NCI-H2196 (cell line): ENCODE results near the gene ANKS1B.
A peak's percentile ranks its signal among the peaks of the same experiment; 100 is the strongest.

Experiments used
- DNase-seq: peaks from one replicate; lab custom pipeline; 2025; ENCODE audit not compliant: unreplicated experiment; lab: John Stamatoyannopoulos, UW

ANKS1B gene

DNA sequence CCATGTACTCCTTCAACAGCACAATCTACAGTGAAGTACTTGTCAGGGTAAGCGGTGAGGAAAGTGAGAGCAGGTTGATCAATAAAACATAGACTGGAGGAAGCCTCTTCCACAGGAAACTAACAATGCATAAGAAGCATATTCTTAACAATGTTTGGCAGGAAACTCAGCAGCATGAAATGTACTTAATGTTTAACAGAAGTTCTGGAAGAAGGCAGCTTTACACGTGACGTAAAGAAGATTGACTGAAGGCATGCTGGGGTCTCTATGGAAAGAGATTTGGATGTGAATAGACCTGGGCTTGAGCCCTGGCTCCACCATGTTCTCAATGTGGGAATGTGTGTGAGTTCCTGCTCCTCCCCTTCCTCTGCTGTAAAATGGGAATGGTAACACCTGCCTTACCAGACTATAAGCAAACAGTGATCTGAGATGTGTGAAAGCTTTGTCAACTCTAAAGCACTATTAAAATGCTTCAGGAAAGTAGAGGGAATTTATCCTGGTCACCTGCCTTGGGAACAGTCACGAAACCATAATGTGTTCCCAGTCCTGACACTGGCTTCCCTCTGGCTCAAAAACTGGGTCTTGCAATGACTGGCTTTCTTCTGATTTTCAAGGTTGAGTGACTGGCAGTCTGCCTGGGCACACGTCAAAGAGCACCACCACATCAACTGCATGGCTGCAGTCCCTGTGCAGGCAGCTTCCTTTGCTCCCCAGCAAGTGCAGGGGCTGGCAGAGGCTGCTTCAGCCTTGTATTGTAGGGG, 955.0 kb downstream of the ANKS1B start:
- DNase-seq = no peak

DNA sequence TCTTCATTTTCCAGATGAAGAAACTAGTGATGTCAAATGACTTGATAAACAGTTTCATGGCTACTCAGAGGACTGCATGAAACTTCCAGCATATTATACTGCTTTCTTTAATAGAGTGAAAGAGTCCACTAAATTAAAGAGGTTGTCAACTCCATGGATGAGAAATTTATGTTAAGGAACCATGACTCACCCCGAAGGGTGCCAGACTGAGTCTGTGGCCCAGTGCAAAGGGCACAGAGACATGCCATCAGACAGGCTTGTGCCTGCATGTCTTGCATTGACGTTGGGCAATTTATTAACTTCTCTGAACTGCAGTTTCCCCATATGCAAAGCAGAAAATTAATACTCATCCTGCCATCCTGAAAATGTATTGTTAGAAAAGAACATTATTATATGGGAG, 957.3 kb downstream of the ANKS1B start:
- DNase-seq = no peak

GRCh38 chr12:99027055-99027393, 957.7 kb downstream of the ANKS1B start:
- DNase-seq = no peak

- DNase-seq = no peak
Observed at GRCh38 chr12:99026332-99027054, 958.2 kb downstream of the ANKS1B start.

DNA sequence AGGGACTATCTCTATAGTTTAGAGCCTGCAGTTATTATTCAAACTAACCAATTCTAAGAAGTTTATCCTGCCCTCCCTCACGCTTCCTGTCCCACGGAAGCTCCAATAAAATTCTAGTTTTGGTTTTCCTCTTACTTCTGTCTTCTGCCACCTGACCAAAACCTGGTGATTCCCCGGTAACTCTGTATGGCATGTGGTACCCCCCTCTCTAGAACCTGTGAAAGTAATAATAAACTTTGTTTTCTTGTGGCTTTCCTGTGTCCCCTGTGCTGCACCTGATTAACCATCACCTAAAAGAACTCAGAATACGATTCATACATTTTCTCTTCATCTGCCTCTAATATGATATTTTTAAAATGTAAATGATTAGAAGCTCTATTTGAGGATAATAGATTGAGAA, 959.9 kb downstream of the ANKS1B start:
- no peak for DNase-seq

DNA sequence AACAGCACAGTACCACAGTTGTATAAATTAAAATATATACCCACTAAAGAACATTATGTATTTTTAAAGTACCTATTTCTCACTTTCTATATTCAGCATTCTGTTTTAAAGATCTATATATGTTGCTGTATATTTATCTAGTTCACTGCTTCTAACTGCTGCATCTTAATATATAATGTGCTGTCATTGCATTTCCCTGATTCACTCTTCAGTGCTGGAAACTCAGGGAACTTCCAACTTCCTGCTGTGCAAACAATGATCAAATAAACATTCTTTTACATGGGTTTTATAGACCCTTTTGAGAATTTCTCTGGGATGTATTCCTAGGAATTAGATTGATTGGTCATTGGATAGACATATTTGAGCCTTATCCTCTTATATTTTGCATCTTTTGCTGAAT, 960.5 kb downstream of the ANKS1B start:
- no peak for DNase-seq

- DNase-seq = no peak
Observed at GRCh38 chr12:99020871-99021270, 963.9 kb downstream of the ANKS1B start.

GRCh38 chr12:99019798-99020197, 964.9 kb downstream of the ANKS1B start:
- DNase-seq = no peak

DNA sequence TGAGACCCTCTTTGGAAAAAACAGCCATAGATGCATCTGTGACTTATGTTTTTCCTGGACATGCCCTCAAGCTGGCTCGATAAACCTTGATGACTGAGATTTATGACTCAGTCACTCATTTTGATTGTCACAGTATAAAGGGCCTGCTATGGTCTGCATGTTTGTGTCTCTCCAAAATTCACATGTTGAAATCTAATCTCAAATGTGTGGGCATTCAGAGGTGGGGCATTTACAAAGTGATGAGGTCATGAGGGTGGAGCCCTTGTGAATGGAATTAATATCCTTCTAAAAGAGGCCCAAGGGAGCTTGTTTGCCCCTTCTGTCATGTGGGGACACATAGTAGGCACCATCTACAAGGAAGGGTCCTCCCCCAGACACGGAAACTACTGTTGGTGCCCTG, 966.8 kb downstream of the ANKS1B start:
- no peak for DNase-seq

GRCh38 chr12:99009654-99010296, 975.0 kb downstream of the ANKS1B start:
- no peak for DNase-seq

DNA sequence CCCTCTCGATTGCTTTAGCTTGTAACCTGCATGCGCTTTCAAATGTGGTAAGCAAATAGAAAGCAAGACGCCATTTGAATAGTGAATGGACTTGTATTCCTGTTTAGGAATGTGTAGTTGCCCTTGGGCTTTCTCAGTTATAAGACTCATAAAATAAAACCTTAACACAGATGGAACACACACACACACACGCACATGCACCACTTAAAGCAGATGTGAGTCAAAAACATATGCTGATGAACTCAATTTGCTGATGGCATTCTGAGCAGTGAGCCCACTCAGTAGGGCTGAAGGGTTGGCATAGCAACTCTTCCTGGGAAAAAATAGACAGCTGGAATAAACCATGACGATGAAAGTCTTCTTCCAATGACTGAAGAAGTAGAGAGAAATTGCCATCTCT, 979.1 kb downstream of the ANKS1B start:
- DNase-seq = no peak

- no peak for DNase-seq
Observed at GRCh38 chr12:99004799-99005466, 979.8 kb downstream of the ANKS1B start.

DNA sequence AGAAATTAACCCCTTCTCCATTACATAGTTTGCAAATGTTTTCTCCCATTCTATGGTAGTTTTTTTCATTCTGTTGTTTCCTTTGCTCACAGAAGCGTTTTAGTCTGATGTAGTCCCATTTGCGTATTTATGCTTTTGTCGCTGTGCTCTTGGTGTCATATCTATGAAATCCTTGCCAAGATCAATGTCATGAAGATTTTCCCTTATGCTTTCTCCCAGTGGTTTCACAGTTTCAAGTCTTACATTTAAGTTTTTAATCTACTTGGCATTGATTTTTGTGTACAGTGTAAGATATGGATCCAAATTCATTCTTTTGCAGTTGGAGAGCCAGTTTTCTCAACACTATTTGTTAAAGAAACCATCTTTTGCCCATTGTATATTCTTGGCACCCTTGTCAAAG, 982.0 kb downstream of the ANKS1B start:
- no peak for DNase-seq

GRCh38 chr12:99002156-99002555, 982.6 kb downstream of the ANKS1B start:
- no peak for DNase-seq

GRCh38 chr12:98999559-98999958, 985.2 kb downstream of the ANKS1B start:
- DNase-seq = no peak

GRCh38 chr12:98998697-98999299, 985.9 kb downstream of the ANKS1B start:
- peak; percentile 61 for DNase-seq

GRCh38 chr12:98997899-98998298, 986.8 kb downstream of the ANKS1B start:
- DNase-seq = no peak

DNA sequence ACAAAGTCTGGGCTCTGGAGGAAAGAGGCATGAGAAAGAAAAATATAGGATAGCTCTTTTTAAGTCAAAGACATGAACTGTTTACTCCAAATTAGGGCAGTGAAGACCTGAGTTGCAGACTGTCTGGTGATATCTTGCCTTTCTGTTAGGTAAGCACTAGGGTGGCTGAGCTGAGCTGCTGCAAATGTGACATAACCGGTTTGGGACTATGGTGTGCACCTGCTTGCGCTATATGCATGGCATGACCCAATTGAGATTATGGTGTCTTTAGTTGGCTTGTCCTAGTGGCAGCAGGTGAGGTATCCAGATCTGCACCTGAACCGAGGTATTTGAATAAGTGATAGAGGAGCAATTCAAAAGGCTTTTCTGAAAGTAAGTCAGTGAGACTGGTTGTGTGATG, 994.1 kb downstream of the ANKS1B start:
- DNase-seq = no peak

GRCh38 chr12:98985156-98985555, 999.6 kb downstream of the ANKS1B start:
- DNase-seq = no peak

DNA sequence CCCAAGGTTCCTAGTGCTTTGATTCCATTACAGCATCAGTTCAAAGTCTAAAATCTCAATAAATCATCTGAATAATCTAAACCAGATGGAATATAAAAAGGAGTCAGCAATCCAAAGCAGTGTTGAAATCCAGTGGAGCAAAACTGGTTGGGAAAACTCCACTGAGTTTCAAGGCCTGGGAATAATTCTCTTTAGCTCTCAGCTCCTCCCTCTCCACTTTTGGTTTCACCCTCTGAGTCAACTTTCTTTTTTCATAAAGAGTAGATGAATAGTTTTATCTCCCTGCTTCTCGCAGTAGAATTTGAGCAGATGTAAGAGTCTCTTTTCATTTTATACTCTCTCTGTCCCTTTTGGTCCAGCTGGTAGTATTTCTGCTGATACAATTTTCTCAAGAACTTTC, 1001.1 kb downstream of the ANKS1B start:
- no peak for DNase-seq

GRCh38 chr12:98980508-98980907, 1004.2 kb downstream of the ANKS1B start:
- DNase-seq = no peak
